Measurements from ENCODE around the gene FAM81A.

DNA sequence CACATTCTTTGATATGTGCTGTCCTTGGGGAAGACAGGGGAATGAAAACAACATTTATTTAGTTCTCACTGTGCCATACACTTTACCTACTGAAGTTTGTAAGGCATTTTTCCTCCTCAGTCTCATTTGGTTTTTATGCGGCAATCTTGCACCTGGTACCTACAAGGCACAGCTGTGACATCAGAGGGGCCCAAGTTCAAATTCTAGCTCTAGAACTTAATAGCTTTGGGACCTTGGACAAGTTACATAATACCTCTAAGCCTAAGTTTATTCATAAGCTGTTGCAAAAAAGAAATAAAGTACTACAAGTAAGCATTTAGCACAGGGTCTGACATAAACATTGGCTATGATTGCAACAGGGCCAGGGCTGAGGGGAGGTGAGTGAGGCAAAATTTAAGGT is 5.6 kb upstream of the FAM81A start:
- TF ChIP-seq, protein P1, sequence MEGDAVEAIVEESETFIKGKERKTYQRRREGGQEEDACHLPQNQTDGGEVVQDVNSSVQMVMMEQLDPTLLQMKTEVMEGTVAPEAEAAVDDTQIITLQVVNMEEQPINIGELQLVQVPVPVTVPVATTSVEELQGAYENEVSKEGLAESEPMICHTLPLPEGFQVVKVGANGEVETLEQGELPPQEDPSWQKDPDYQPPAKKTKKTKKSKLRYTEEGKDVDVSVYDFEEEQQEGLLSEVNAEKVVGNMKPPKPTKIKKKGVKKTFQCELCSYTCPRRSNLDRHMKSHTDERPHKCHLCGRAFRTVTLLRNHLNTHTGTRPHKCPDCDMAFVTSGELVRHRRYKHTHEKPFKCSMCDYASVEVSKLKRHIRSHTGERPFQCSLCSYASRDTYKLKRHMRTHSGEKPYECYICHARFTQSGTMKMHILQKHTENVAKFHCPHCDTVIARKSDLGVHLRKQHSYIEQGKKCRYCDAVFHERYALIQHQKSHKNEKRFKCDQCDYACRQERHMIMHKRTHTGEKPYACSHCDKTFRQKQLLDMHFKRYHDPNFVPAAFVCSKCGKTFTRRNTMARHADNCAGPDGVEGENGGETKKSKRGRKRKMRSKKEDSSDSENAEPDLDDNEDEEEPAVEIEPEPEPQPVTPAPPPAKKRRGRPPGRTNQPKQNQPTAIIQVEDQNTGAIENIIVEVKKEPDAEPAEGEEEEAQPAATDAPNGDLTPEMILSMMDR (IDR thresholded peaks at IDR 0.05) = no peak
- no peak for TF ChIP-seq POLR2A (IDR thresholded peaks at IDR 0.05)

Data from uterus (tissue), 2 donors.